ENCODE results near the gene FGF4.

GRCh38 chr11:69765498-69765995, 9.6 kb downstream of the FGF4 start:
- TF ChIP-seq CTCF (IDR thresholded peaks at IDR 0.05; ENCODE audit: extremely low read depth in 1 of 2, insufficient read depth in 1 of 2, low read depth in 1 of 2, low read length in 2 of 2): no peak
- TF ChIP-seq POLR2A (IDR thresholded peaks at IDR 0.05; ENCODE audit: low read depth, low read length): no peak
- no peak for TF ChIP-seq POLR2AphosphoS5 (IDR thresholded peaks at IDR 0.05; ENCODE audit: insufficient read depth, low read depth, low read length)
- no peak for TF ChIP-seq EZH2 (IDR thresholded peaks at IDR 0.05; ENCODE audit: borderline replicate concordance, low read depth, low read length, severe bottlenecking)

All from endothelial cell of umbilical vein (primary cell).